K562 (cell line): Measurements from ENCODE around the gene C19orf67. TPM values are rescaled to one million over a fixed set of nuclear protein-coding genes. Genes with fewer than 3 reads are reported as not detected.

ENCODE experiments used
- E2F8 ChIP-seq: fragments of 450-650 bp; IDR thresholded peaks from 2 replicates; pipeline ENCODE4 v1.7.1; 2018; ENCODE audit warnings: mild to moderate bottlenecking, low read depth; ENCODE audit not compliant: partially characterized antibody
- EGR1 ChIP-seq: fragments of 450-650 bp; conservative IDR thresholded peaks from 2 replicates; pipeline ENCODE4 v1.6.1; 2017; ENCODE audit warnings: mild to moderate bottlenecking
- EP400 ChIP-seq: fragments of 450-650 bp; IDR thresholded peaks from 2 replicates; pipeline ENCODE4 v1.6.1; 2017; ENCODE audit warnings: antibody characterized with exemption, mild to moderate bottlenecking, moderate library complexity
- FOXA1 ChIP-seq: fragments of 450-650 bp; IDR thresholded peaks from 2 replicates; pipeline ENCODE4 v1.6.1; 2016; ENCODE audit warnings: mild to moderate bottlenecking, borderline replicate concordance
- FOXK2 ChIP-seq, 2 experiments: fragments of 450-650 bp; IDR thresholded peaks in 1 of 2; conservative IDR thresholded peaks in 1 of 2; 2 replicates each; pipeline ENCODE4 v1.6.1; 2016; ENCODE audit warnings: low read depth in 2 of 2, mild to moderate bottlenecking in 1 of 2
- LCOR ChIP-seq: sonication (generic); formaldehyde crosslinking; IDR thresholded peaks from 2 replicates; pipeline ENCODE4 v1.8.0; 2022; ENCODE audit warnings: mild to moderate bottlenecking, missing genetic modification reagents
- PKNOX1 ChIP-seq: fragments of 450-650 bp; IDR thresholded peaks from 2 replicates; pipeline ENCODE4 v1.6.1; 2016
- RBM22 ChIP-seq: fragments of 200-400 bp; formaldehyde crosslinking; IDR thresholded peaks from 2 replicates; pipeline ENCODE4 v1.6.1; 2018; ENCODE audit warnings: low read length, low read depth; ENCODE audit not compliant: poor library complexity, severe bottlenecking
- RFX1 ChIP-seq: fragments of 450-650 bp; IDR thresholded peaks from 2 replicates; pipeline ENCODE4 v1.6.1; 2016; ENCODE audit warnings: mild to moderate bottlenecking, moderate library complexity
- SIX5 ChIP-seq, 2 experiments: IDR thresholded peaks; 2 replicates each; pipeline ENCODE4 v1.6.1; 2011; ENCODE audit warnings: low read length in 2 of 2, borderline replicate concordance in 1 of 2, low read depth in 1 of 2, mild to moderate bottlenecking in 1 of 2, moderate library complexity in 1 of 2; ENCODE audit not compliant: insufficient read depth in 1 of 2
- SUPT5H ChIP-seq: fragments of 450-650 bp; IDR thresholded peaks from 2 replicates; pipeline ENCODE4 v1.6.1; 2016
- TEAD1 ChIP-seq, 2 experiments: fragments of 450-650 bp in 1 of 2; sonication (generic) in 1 of 2; formaldehyde crosslinking; IDR thresholded peaks; 2 replicates each; pipeline versions ENCODE4 v1.4.0 to v1.8.0; 2020 to 2022; ENCODE audit warnings: mild to moderate bottlenecking in 2 of 2, missing genetic modification reagents in 1 of 2
- THRB ChIP-seq: fragments of 450-650 bp; formaldehyde crosslinking; conservative IDR thresholded peaks from 2 replicates; pipeline ENCODE4 v1.4.0; 2022; ENCODE audit warnings: mild to moderate bottlenecking, missing genetic modification characterization
- ZKSCAN3 ChIP-seq: fragments of 250-450 bp; sonication (Bioruptor Pico); IDR thresholded peaks from 2 replicates; pipeline ENCODE4 v1.4.0; 2020
- ZNF174 ChIP-seq: fragments of 250-450 bp; sonication (Bioruptor Pico); IDR thresholded peaks from 2 replicates; pipeline ENCODE4 v1.4.0; 2020; ENCODE audit warnings: mild to moderate bottlenecking
- ZNF644 ChIP-seq: fragments of 200-800 bp; sonication (Bioruptor generic); IDR thresholded peaks from 2 replicates; pipeline ENCODE4 v1.6.1; 2016; ENCODE audit warnings: low read depth, missing genetic modification characterization, missing compliant biosample characterization
- ZNF699 ChIP-seq: fragments of 250-450 bp; sonication (Bioruptor Pico); IDR thresholded peaks from 2 replicates; pipeline ENCODE4 v1.8.0; 2021; ENCODE audit warnings: mild to moderate bottlenecking, moderate library complexity; ENCODE audit not compliant: insufficient replicate concordance
- polyA plus RNA-seq, 8 experiments: library from polyadenylated mRNA; depleted of rRNA in 4 of 8; stranded (reverse) in 5 of 8; unstranded in 3 of 8; fragments of >200 nt; fragmentation: Nextera tagmentation in 2 of 8; fragmentation: Illumina TruSeq in 1 of 8; extraction: Ambion mirVana in 2 of 8; extraction: Trizol in 1 of 8; gene quantifications; 2 replicates each; pipeline versions ENCODE4 v1.2.1 to v1.2.3, GENCODE V29; 2011 to 2014; ENCODE audit warnings: inconsistent platforms in 1 of 8, missing spikeins in 1 of 8
- total RNA-seq, 7 experiments: library from RNA; depleted of rRNA in 6 of 7; stranded (reverse); fragments of >200 nt in 6 of 7; fragmentation: Illumina TruSeq in 2 of 7; extraction: Trizol in 2 of 7; gene quantifications; 2 replicates each; pipeline versions ENCODE4 v1.2.1 to v1.2.3, GENCODE V29; 2011 to 2021; ENCODE audit warnings: low replicate concordance in 1 of 7

Gene C19orf67
- total and polyA plus RNA-seq, 9 of the 15 experiments (the other 6 are each of a cell fraction or from before 2014, with no cell fraction given): 0.29 to 1.8 (median 0.51) TPM; not detected in 3

- TF ChIP-seq ZNF174 (CRISPR knock-in tag) (no peak), SUPT5H (peak; percentile 62; the same call in 1 of the 2 replicates), FOXK2 (conservative IDR thresholded peaks at IDR 0.05 in 1 of 2, IDR thresholded peaks at IDR 0.05 in 1 of 2; ENCODE audit: low read depth in 2 of 2) (peak; percentile 92 to 95), E2F8 (peak; percentile 90), RFX1 (no peak), ZNF699 (CRISPR knock-in tag) (no peak), ZNF644 (tag) (no peak; the same call in 1 of the 2 replicates), FOXA1 (no peak), LCOR (CRISPR knock-in tag) (peak; percentile 84; the same call in 1 of the 2 replicates), SIX5 (IDR thresholded peaks at IDR 0.05; ENCODE audit: borderline replicate concordance in 1 of 2, insufficient read depth in 1 of 2, low read depth in 1 of 2, low read length in 2 of 2) (peak; percentile 80 to 84), EP400 (peak; percentile 41; the same call in 1 of the 2 replicates), ZKSCAN3 (no peak), TEAD1 (CRISPR knock-in tag; IDR thresholded peaks at IDR 0.05) (peak; percentile 61 to 96), RBM22 (no peak), EGR1 (peak; percentile 75), THRB (CRISPR knock-in tag) (0 out of 2 replicates have a peak, but pooled peaks have one; percentile 3), PKNOX1 (peak; percentile 78)
Measured at GRCh38 chr19:14080887-14081796, 4.4 kb downstream of the C19orf67 start (continued).
